Measurements from ENCODE around the gene TFE3.
"Not testable (repeated sequence)": the region's sequence is repeated elsewhere in the genome, so short reads cannot be mapped to it uniquely, and the experiment has no call there.

TFE3 gene

GRCh38 chrX:48999030-48999429 is 44.1 kb downstream of the TFE3 start:
- DNase-seq, result no peak

- no peak for DNase-seq
These were observed 44.8 kb downstream of the TFE3 start for GRCh38 chrX:48998391-48998790.

- DNase-seq, result no peak
These were observed 45.3 kb downstream of the TFE3 start for GRCh38 chrX:48997865-48998264.

GRCh38 chrX:48997455-48997854 is 45.7 kb downstream of the TFE3 start:
- no peak for DNase-seq

GRCh38 chrX:48996969-48997368 is 46.2 kb downstream of the TFE3 start:
- no peak for DNase-seq

- no peak for DNase-seq
These were observed 50.8 kb downstream of the TFE3 start for GRCh38 chrX:48992341-48992740.

GRCh38 chrX:48989483-48989882 is 53.7 kb downstream of the TFE3 start:
- DNase-seq, result no peak

DNA sequence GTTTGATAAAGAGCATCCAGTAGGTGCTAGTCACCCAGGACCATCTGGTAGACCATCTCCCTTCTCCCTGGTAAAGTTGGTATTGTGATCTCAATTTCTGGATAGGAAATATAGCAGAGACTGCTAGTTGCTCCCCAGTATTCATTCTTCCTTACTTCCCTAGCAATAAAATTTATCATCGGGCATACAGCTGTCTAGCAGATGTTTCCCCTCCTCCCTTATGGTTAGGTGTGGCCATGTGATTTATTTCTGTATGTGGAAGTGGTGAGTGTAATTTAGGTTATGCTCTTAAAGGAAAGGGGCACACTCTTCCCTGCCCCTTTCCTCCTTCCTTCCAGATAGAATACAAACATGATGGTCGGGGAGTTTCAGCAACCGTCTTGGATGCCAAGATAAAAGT is 59.3 kb downstream of the TFE3 start:
- DNase-seq, result no peak

DNA sequence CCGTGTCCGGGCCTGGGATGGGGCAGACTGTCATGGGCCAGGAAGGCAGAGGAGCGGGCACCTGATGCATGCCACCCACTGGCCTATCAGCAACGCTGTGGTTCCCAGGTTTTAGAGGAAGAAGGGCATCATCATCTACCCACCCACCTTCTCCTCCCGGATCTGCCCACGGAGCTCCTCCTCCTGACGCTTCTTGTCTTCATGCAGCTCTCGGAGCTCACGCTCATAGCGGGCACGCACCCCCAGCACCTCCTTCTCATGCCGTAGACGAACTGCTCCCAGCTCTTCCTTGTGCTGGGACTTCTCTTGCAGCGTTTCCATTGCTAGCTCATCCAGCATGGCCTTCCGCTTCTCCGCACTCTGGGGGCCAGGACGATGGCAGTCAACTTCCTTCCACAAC is 60.1 kb downstream of the TFE3 start:
- no peak for DNase-seq

GRCh38 chrX:48981178-48981577 is 62.0 kb downstream of the TFE3 start:
- no peak for DNase-seq

DNA sequence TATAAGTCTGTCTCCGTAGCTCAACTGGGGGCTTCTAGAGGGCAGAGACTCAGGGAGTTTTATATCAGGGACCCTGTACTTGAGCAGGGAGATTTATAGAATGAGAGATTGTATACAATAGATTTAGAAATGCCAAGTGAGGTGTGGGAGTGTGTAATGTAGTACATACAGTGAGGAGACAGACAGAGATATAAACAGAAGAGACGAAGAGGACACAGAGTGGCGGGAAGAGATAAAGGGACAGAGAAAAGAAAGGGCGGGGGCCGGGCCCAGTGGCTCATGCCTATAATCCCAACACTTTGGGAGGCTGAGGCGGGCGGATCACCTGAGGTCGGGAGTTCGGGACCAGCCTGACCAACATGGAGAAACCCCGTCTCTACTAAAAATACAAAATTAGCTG is 62.8 kb downstream of the TFE3 start:
- DNase-seq, result not testable (repeated sequence)
